ENCODE measurements around the gene LDLRAD4. TPM values are rescaled to one million over a fixed set of nuclear protein-coding genes. Genes with fewer than 3 reads are reported as not detected.

Gene LDLRAD4
- total and polyA plus RNA-seq, 5 donors from 2014 or later, result 42.4 to 207 (median 49.8) TPM

- H3K27ac Mint-ChIP-seq, result peak overlapping the region in 1 of 3 donors; percentile 14
- peaks cover 5 to 80% (median 42%) of the 10 kb centered on the region in 4 donors for H3K4me1 Mint-ChIP-seq
- no peaks in the 10 kb centered on the region for H3K9me3 ChIP-seq (ENCODE audit: control insufficient read depth in 2 of 2, low read length in 2 of 2)
Observed at GRCh38 chr18:13477147-13477683, 258.7 kb downstream of the LDLRAD4 start.

GRCh38 chr18:13480571-13481255, 262.2 kb downstream of the LDLRAD4 start:
- no peaks in the 10 kb centered on the region for H3K9me3 ChIP-seq (ENCODE audit: control insufficient read depth in 2 of 2, low read length in 2 of 2)
- Mint-ChIP-seq H3K4me1 (peaks cover 5 to 72% (median 40%) of the 10 kb centered on the region in 4 donors), H3K4me3 (no peak overlapping the region), H3K36me3 (peaks cover 63% of the 10 kb centered on the region), H3K27me3 (no peaks in the 10 kb centered on the region), H3K27ac (peak overlapping the region; percentile 84 to 94 (median 86)), H3K9me3 (peaks cover 0 to 2% (median 0%) of the 10 kb centered on the region in 7 donors)
- peaks cover 45% of the 10 kb centered on the region for H3K36me3 ChIP-seq (ENCODE audit: control insufficient read depth, insufficient read depth, low read length)
- H3K4me3 ChIP-seq (ENCODE audit: low read depth, low read length), result no peak overlapping the region
- DNase-seq (no peak), ATAC-seq (ENCODE audit: low read depth in 2 of 2) (no peak)
- no peaks in the 10 kb centered on the region for H3K4me1 ChIP-seq (ENCODE audit: control insufficient read depth, insufficient read depth, low read length, poor library complexity, severe bottlenecking)
- no peak overlapping the region for H3K27ac ChIP-seq (ENCODE audit: insufficient read depth, low read length, poor library complexity, severe bottlenecking)
- H3K27me3 ChIP-seq (ENCODE audit: control insufficient read depth, insufficient read depth, low read length), result no peaks in the 10 kb centered on the region

More at GRCh38 chr18:13477147-13477683, 258.7 kb downstream of the LDLRAD4 start:
- Histone ChIP-seq H3K4me1 (ENCODE audit: control insufficient read depth, insufficient read depth, low read length, poor library complexity, severe bottlenecking) (no peaks in the 10 kb centered on the region), H3K4me3 (ENCODE audit: low read depth, low read length) (no peak overlapping the region), H3K27ac (ENCODE audit: insufficient read depth, low read length, poor library complexity, severe bottlenecking) (peak overlapping the region; percentile 30), H3K36me3 (ENCODE audit: control insufficient read depth, insufficient read depth, low read length) (peaks cover 40% of the 10 kb centered on the region), H3K27me3 (ENCODE audit: control insufficient read depth, insufficient read depth, low read length) (no peaks in the 10 kb centered on the region)
- no peaks in the 10 kb centered on the region for H3K27me3 Mint-ChIP-seq
- DNase-seq (no peak), ATAC-seq (ENCODE audit: low read depth in 2 of 2) (no peak)
- peaks cover 0 to 2% (median 0%) of the 10 kb centered on the region in 7 donors for H3K9me3 Mint-ChIP-seq
- peaks cover 55% of the 10 kb centered on the region for H3K36me3 Mint-ChIP-seq
- no peak overlapping the region for H3K4me3 Mint-ChIP-seq

- no peak overlapping the region for H3K4me3 ChIP-seq (ENCODE audit: low read depth, low read length)
- no peak for DNase-seq
- H3K4me1 ChIP-seq (ENCODE audit: control insufficient read depth, insufficient read depth, low read length, poor library complexity, severe bottlenecking), result no peaks in the 10 kb centered on the region
- H3K9me3 ChIP-seq (ENCODE audit: control insufficient read depth in 2 of 2, low read length in 2 of 2), result no peaks in the 10 kb centered on the region
- H3K9me3 Mint-ChIP-seq, result peaks cover 0 to 2% (median 0%) of the 10 kb centered on the region in 7 donors
- H3K27me3 Mint-ChIP-seq, result no peaks in the 10 kb centered on the region
- H3K4me1 Mint-ChIP-seq, result peaks cover 5 to 75% (median 42%) of the 10 kb centered on the region in 4 donors
- H3K4me3 Mint-ChIP-seq, result peak overlapping the region in 1 of 4 donors; percentile 28
- no peak for ATAC-seq (ENCODE audit: low read depth in 2 of 2)
- no peak overlapping the region for H3K27ac ChIP-seq (ENCODE audit: insufficient read depth, low read length, poor library complexity, severe bottlenecking)
- H3K36me3 ChIP-seq (ENCODE audit: control insufficient read depth, insufficient read depth, low read length), result peaks cover 46% of the 10 kb centered on the region
- H3K27ac Mint-ChIP-seq, result peak overlapping the region; percentile 84 to 94 (median 86)
- H3K27me3 ChIP-seq (ENCODE audit: control insufficient read depth, insufficient read depth, low read length), result no peaks in the 10 kb centered on the region
- peaks cover 64% of the 10 kb centered on the region for H3K36me3 Mint-ChIP-seq
Observed at GRCh38 chr18:13481331-13481730, 262.8 kb downstream of the LDLRAD4 start.

GRCh38 chr18:13481820-13482617, 263.5 kb downstream of the LDLRAD4 start:
- Mint-ChIP-seq H3K4me1 (peaks cover 5 to 68% (median 38%) of the 10 kb centered on the region in 4 donors), H3K4me3 (peak overlapping the region in 1 of 4 donors; percentile 28)
- peak overlapping the region; percentile 42 for H3K27ac ChIP-seq (ENCODE audit: insufficient read depth, low read length, poor library complexity, severe bottlenecking)

DNA sequence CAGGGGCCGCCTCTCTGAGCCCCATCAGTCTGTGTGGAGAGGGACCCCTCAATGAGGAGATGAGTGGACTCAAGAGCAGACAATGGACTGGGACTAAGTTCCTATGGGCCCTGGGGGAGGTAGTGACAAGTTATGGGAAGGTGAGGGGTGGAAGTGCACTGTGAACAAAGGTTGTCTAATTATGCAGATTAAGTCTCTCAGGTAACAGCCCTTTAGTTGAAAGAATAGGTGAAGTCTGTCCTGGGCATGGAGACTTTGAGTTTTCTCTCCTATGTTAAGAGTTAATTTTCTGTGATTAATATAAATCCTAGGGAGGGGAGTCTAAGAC, 264.0 kb downstream of the LDLRAD4 start:
- Mint-ChIP-seq H3K27me3 (no peaks in the 10 kb centered on the region), H3K27ac (peak overlapping the region; percentile 84 to 90 (median 90)), H3K4me1 (peaks cover 5 to 64% (median 38%) of the 10 kb centered on the region in 4 donors), H3K4me3 (no peak overlapping the region), H3K36me3 (peaks cover 56% of the 10 kb centered on the region), H3K9me3 (peaks cover 0 to 2% (median 0%) of the 10 kb centered on the region in 7 donors)
- no peak overlapping the region for H3K4me3 ChIP-seq (ENCODE audit: low read depth, low read length)
- peaks cover 50% of the 10 kb centered on the region for H3K36me3 ChIP-seq (ENCODE audit: control insufficient read depth, insufficient read depth, low read length)
- H3K9me3 ChIP-seq (ENCODE audit: control insufficient read depth in 2 of 2, low read length in 2 of 2), result no peaks in the 10 kb centered on the region
- H3K4me1 ChIP-seq (ENCODE audit: control insufficient read depth, insufficient read depth, low read length, poor library complexity, severe bottlenecking), result no peaks in the 10 kb centered on the region
- DNase-seq (no peak), ATAC-seq (ENCODE audit: low read depth in 2 of 2) (no peak)
- H3K27me3 ChIP-seq (ENCODE audit: control insufficient read depth, insufficient read depth, low read length), result no peaks in the 10 kb centered on the region
- peak overlapping the region; percentile 42 for H3K27ac ChIP-seq (ENCODE audit: insufficient read depth, low read length, poor library complexity, severe bottlenecking)

More at GRCh38 chr18:13481820-13482617, 263.5 kb downstream of the LDLRAD4 start:
- Mint-ChIP-seq H3K27ac (peak overlapping the region; percentile 84 to 94 (median 86)), H3K36me3 (peaks cover 59% of the 10 kb centered on the region), H3K27me3 (no peaks in the 10 kb centered on the region), H3K9me3 (peaks cover 0 to 2% (median 0%) of the 10 kb centered on the region in 7 donors)
- no peak overlapping the region for H3K4me3 ChIP-seq (ENCODE audit: low read depth, low read length)
- H3K27me3 ChIP-seq (ENCODE audit: control insufficient read depth, insufficient read depth, low read length), result no peaks in the 10 kb centered on the region
- ATAC-seq (ENCODE audit: low read depth in 2 of 2) (no peak), DNase-seq (no peak)
- no peaks in the 10 kb centered on the region for H3K4me1 ChIP-seq (ENCODE audit: control insufficient read depth, insufficient read depth, low read length, poor library complexity, severe bottlenecking)
- no peaks in the 10 kb centered on the region for H3K9me3 ChIP-seq (ENCODE audit: control insufficient read depth in 2 of 2, low read length in 2 of 2)
- peaks cover 47% of the 10 kb centered on the region for H3K36me3 ChIP-seq (ENCODE audit: control insufficient read depth, insufficient read depth, low read length)

DNA sequence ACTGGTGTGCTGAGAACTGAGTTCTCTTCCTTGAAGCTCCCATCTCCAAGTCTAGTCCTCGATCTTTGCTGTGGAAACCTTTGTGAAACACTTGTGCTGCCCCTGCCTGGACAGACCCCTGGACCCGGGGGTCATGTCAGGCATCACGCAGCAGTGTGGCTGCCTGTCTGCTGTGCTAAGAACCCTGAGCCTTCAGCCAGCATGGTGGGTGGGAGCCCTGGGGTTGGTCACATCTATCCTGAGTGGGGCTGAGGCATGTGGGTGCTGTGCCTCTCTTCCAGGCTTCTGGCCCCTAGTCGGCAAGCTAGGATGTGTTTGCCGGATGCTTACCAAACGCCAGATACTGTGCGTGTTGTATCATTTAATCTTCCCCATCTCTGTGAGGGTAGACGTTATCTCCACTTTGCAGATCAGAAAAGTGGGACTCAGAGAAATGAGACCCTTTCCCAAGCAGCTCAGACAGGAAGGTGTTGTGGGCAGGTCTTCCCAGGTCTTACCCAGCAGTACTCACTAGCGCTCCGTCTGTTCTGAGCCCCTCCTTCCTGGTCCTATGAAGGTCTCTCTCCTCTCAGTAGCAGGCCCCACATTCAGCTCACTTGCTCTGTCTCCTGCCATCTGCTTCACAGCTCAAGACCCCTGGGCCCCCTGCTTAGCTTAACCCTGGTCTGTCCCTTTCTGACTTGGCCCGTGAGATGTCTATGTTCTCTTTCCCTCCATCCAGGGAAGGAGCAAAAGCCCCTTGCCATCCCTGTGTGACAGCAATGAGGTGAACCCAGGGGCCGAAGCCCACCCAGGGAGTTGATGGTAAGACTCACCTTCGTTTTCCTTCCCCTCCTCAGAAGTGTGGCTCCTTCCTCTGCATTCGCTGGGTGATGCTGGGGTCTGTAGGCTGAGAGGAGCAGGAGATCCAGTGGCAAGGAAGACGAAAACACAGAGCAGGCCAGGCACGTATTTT, 265.0 kb downstream of the LDLRAD4 start:
- Mint-ChIP-seq H3K36me3 (peaks cover 50% of the 10 kb centered on the region), H3K27me3 (no peaks in the 10 kb centered on the region), H3K4me1 (peaks cover 5 to 65% (median 36%) of the 10 kb centered on the region in 4 donors), H3K27ac (peak overlapping the region; percentile 84 to 90 (median 90)), H3K4me3 (no peak overlapping the region), H3K9me3 (peaks cover 0 to 2% (median 0%) of the 10 kb centered on the region in 7 donors)
- H3K9me3 ChIP-seq (ENCODE audit: control insufficient read depth in 2 of 2, low read length in 2 of 2), result no peaks in the 10 kb centered on the region
- H3K4me1 ChIP-seq (ENCODE audit: control insufficient read depth, insufficient read depth, low read length, poor library complexity, severe bottlenecking), result no peaks in the 10 kb centered on the region
- H3K36me3 ChIP-seq (ENCODE audit: control insufficient read depth, insufficient read depth, low read length), result peaks cover 58% of the 10 kb centered on the region
- no peak overlapping the region for H3K4me3 ChIP-seq (ENCODE audit: low read depth, low read length)
- H3K27ac ChIP-seq (ENCODE audit: insufficient read depth, low read length, poor library complexity, severe bottlenecking), result peak overlapping the region; percentile 0
- DNase-seq (no peak), ATAC-seq (ENCODE audit: low read depth in 2 of 2) (peak in 1 of 2 donors; percentile 54)
- H3K27me3 ChIP-seq (ENCODE audit: control insufficient read depth, insufficient read depth, low read length), result no peaks in the 10 kb centered on the region

DNA sequence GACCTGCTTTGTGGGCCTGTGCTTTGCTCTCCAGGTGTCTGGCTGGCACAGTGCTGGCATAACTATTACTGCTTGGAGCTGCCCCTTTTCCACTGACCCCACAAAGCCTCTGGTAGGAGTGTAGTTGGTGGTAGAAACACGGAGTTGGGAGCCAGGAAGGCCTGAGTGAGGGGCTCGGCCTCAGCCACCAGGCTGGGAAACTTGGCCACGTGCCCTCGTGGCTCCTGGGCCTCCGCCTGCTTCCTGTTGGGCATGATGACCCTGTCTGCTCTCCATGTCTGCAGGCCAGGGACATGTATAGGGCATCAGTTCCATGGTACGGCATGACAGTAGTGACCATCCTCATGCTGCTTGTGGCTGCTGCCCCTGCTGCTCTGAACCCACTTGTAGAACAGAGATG, 266.6 kb downstream of the LDLRAD4 start:
- Mint-ChIP-seq H3K27ac (peak overlapping the region in 2 of 3 donors; percentile 78 to 86), H3K27me3 (no peaks in the 10 kb centered on the region), H3K9me3 (no peaks in the 10 kb centered on the region), H3K4me3 (no peak overlapping the region), H3K36me3 (peaks cover 39% of the 10 kb centered on the region), H3K4me1 (peaks cover 0 to 53% (median 25%) of the 10 kb centered on the region in 4 donors)
- Histone ChIP-seq H3K27ac (ENCODE audit: insufficient read depth, low read length, poor library complexity, severe bottlenecking) (no peak overlapping the region), H3K4me3 (ENCODE audit: low read depth, low read length) (no peak overlapping the region), H3K9me3 (ENCODE audit: control insufficient read depth in 2 of 2, low read length in 2 of 2) (no peaks in the 10 kb centered on the region), H3K27me3 (ENCODE audit: control insufficient read depth, insufficient read depth, low read length) (no peaks in the 10 kb centered on the region), H3K36me3 (ENCODE audit: control insufficient read depth, insufficient read depth, low read length) (peaks cover 61% of the 10 kb centered on the region), H3K4me1 (ENCODE audit: control insufficient read depth, insufficient read depth, low read length, poor library complexity, severe bottlenecking) (no peaks in the 10 kb centered on the region)
- ATAC-seq (ENCODE audit: low read depth in 2 of 2) (no peak), DNase-seq (no peak)
